H1 (cell line): ENCODE measurements around the gene AGFG2. TPM values are rescaled to one million over a fixed set of nuclear protein-coding genes. Genes with fewer than 3 reads are reported as not detected.

ENCODE experiments used
- CTCF ChIA-PET: fragments of 300-600 bp; sonication (Branson Sonifier 250); formaldehyde crosslinking; loops from one replicate; lab custom pipeline; 2021; ENCODE audit not compliant: partially characterized antibody; lab: Charles Lee
- POLR2A ChIA-PET: fragments of 300-600 bp; sonication (Branson Sonifier 250); formaldehyde crosslinking; loops from one replicate; lab custom pipeline; 2021; ENCODE audit warnings: inconsistent platforms; ENCODE audit not compliant: partially characterized antibody; lab: Charles Lee
- DNase-seq, 2 experiments: peaks; one replicate each; pipeline versions ENCODE4 v3.0.0 to v3.0.0-alpha.2; 2010 to 2022; ENCODE audit warnings: low spot score in 2 of 2, low read depth in 1 of 2, mixed read lengths in 1 of 2
- FAIRE-seq: peaks from 2 replicates; lab custom pipeline; 2011; peaks lifted over from hg19 to GRCh38; lab: Jason Lieb, UNC
- H2AFZ ChIP-seq: 2 replicates; pipeline ENCODE4 v1.8.1; 2012; ENCODE audit warnings: low read length, inconsistent platforms
- H2AK5ac ChIP-seq: 2 replicates; pipeline ENCODE4 v1.6.1; 2013; ENCODE audit warnings: low read depth, low read length
- H2BK120ac ChIP-seq: replicated peaks from 2 replicates; pipeline ENCODE3; 2013; ENCODE audit warnings: low read depth, low read length, inconsistent platforms
- H2BK12ac ChIP-seq: 2 replicates; pipeline ENCODE4 v1.6.1; 2013; ENCODE audit warnings: low read depth, low read length
- H2BK15ac ChIP-seq: 2 replicates; pipeline ENCODE4 v1.6.1; 2013; ENCODE audit warnings: low read length
- H2BK20ac ChIP-seq: 2 replicates; pipeline ENCODE4 v1.6.1; 2013; ENCODE audit warnings: low read length
- H2BK5ac ChIP-seq: 2 replicates; pipeline ENCODE4 v1.6.1; 2013; ENCODE audit warnings: low read depth, low read length
- H3K14ac ChIP-seq: 2 replicates; pipeline ENCODE4 v1.6.1; 2013; ENCODE audit warnings: inconsistent platforms; ENCODE audit not compliant: insufficient read length
- H3K18ac ChIP-seq: 2 replicates; pipeline ENCODE4 v1.6.1; 2013; ENCODE audit warnings: low read length; ENCODE audit errors: extremely low read depth
- H3K23ac ChIP-seq: 2 replicates; pipeline ENCODE4 v1.6.1; 2013; ENCODE audit warnings: inconsistent platforms; ENCODE audit not compliant: insufficient read length
- H3K23me2 ChIP-seq: 2 replicates; pipeline ENCODE4 v1.6.1; 2013; ENCODE audit warnings: low read depth, low read length
- H3K27ac ChIP-seq: 2 replicates; pipeline ENCODE4 v1.6.1; 2011; ENCODE audit warnings: low read depth, low read length, inconsistent platforms
- H3K27me3 ChIP-seq, 4 experiments: replicated peaks in 1 of 4; 1 replicate in 1 of 4; 2 replicates in 3 of 4; pipeline versions ENCODE4 v1.6.1 to v1.8.1; 2011 to 2013; ENCODE audit warnings: low read length in 3 of 4, mild to moderate bottlenecking in 3 of 4, inconsistent platforms in 2 of 4, mixed read lengths in 2 of 4, moderate library complexity in 1 of 4; ENCODE audit not compliant: control insufficient read depth in 3 of 4, insufficient read depth in 3 of 4; ENCODE audit errors: extremely low read depth in 1 of 4
- H3K36me3 ChIP-seq, 4 experiments: 2 replicates each; pipeline versions ENCODE4 v1.6.1 to v1.8.1; 2011 to 2013; ENCODE audit warnings: mild to moderate bottlenecking in 4 of 4, low read length in 3 of 4, moderate library complexity in 2 of 4, control low read depth in 1 of 4, inconsistent platforms in 1 of 4; ENCODE audit not compliant: insufficient read depth in 4 of 4, control insufficient read depth in 2 of 4
- H3K4ac ChIP-seq: replicated peaks from 2 replicates; pipeline ENCODE3; 2013; ENCODE audit warnings: low read length, low read depth, mixed read lengths, inconsistent platforms; ENCODE audit not compliant: insufficient read length
- H3K4me1 ChIP-seq, 4 experiments: replicated peaks in 1 of 4; 1 replicate in 1 of 4; 2 replicates in 3 of 4; pipeline versions ENCODE4 v1.6.1 to v1.8.1; 2011 to 2013; ENCODE audit warnings: low read length in 3 of 4, inconsistent platforms in 2 of 4, mixed read lengths in 1 of 4; ENCODE audit not compliant: insufficient read depth in 4 of 4, control insufficient read depth in 3 of 4
- H3K4me2 ChIP-seq, 2 experiments: 2 replicates each; pipeline versions ENCODE4 v1.6.1 to v1.8.1; 2011 to 2013; ENCODE audit warnings: low read depth in 2 of 2, low read length in 2 of 2, control low read depth in 1 of 2, inconsistent platforms in 1 of 2, mild to moderate bottlenecking in 1 of 2; ENCODE audit not compliant: insufficient read depth in 1 of 2
- H3K4me3 ChIP-seq, 4 experiments: fragments of 200-600, 300-600 bp in 1 of 4; sonication (generic), shearing (Covaris generic), sonication (Bioruptor Twin) in 1 of 4; 2 replicates each; pipeline versions ENCODE4 v1.5.1 to v1.8.1; 2011 to 2016; ENCODE audit warnings: low read length in 4 of 4, low read depth in 3 of 4, control low read depth in 2 of 4, inconsistent platforms in 2 of 4, mild to moderate bottlenecking in 2 of 4, mixed read lengths in 1 of 4, moderate library complexity in 1 of 4; ENCODE audit not compliant: insufficient read depth in 2 of 4; ENCODE audit errors: extremely low read depth in 1 of 4
- H3K56ac ChIP-seq: replicated peaks from 2 replicates; pipeline ENCODE3; 2013; ENCODE audit warnings: low read depth, mild to moderate bottlenecking, mixed read lengths, low read length, inconsistent platforms; ENCODE audit not compliant: insufficient read length
- H3K79me1 ChIP-seq: 2 replicates; pipeline ENCODE4 v1.6.1; 2013; ENCODE audit warnings: low read depth, low read length, control low read depth
- H3K79me2 ChIP-seq, 2 experiments: 2 replicates each; pipeline versions ENCODE4 v1.6.1 to v1.8.1; 2012 to 2013; ENCODE audit warnings: low read length in 2 of 2, mild to moderate bottlenecking in 2 of 2, inconsistent platforms in 1 of 2; ENCODE audit not compliant: insufficient read depth in 2 of 2, control insufficient read depth in 1 of 2
- H3K9ac ChIP-seq, 4 experiments: replicated peaks in 1 of 4; 1 replicate in 1 of 4; 2 replicates in 3 of 4; pipeline versions ENCODE4 v1.6.1 to v1.8.1; 2011 to 2013; ENCODE audit warnings: low read depth in 3 of 4, low read length in 3 of 4, control low read depth in 2 of 4, mild to moderate bottlenecking in 2 of 4, moderate library complexity in 2 of 4, inconsistent platforms in 1 of 4; ENCODE audit errors: extremely low read depth in 1 of 4
- H3K9me3 ChIP-seq, 2 experiments: 2 replicates each; pipeline versions ENCODE4 v1.6.1 to v1.8.1; 2012 to 2013; ENCODE audit warnings: mild to moderate bottlenecking in 2 of 2, moderate library complexity in 2 of 2, control low read depth in 1 of 2, inconsistent platforms in 1 of 2, low read depth in 1 of 2, low read length in 1 of 2, mixed read lengths in 1 of 2; ENCODE audit not compliant: insufficient read depth in 2 of 2
- H4K20me1 ChIP-seq, 2 experiments: replicated peaks in 1 of 2; 2 replicates each; pipeline versions ENCODE3 to v1.8.1; 2011 to 2013; ENCODE audit warnings: inconsistent platforms in 2 of 2, low read length in 2 of 2, mild to moderate bottlenecking in 1 of 2; ENCODE audit not compliant: insufficient read depth in 2 of 2, control insufficient read depth in 1 of 2
- H4K5ac ChIP-seq: 2 replicates; pipeline ENCODE4 v1.6.1; 2013; ENCODE audit warnings: low read length, low read depth, mixed read lengths, inconsistent platforms; ENCODE audit not compliant: insufficient read length
- H4K8ac ChIP-seq: 2 replicates; pipeline ENCODE4 v1.8.0; 2013; ENCODE audit warnings: mild to moderate bottlenecking, moderate library complexity, low read length, inconsistent platforms; ENCODE audit not compliant: insufficient read depth; ENCODE audit errors: extremely low read depth
- H4K91ac ChIP-seq: replicated peaks from 2 replicates; pipeline ENCODE3; 2013; ENCODE audit warnings: low read length, mixed read lengths, inconsistent platforms; ENCODE audit not compliant: insufficient read length
- CEBPB ChIP-seq: IDR thresholded peaks from 2 replicates; pipeline ENCODE4 v1.6.1; 2012; ENCODE audit warnings: low read depth, low read length
- JUN ChIP-seq: IDR thresholded peaks from 2 replicates; pipeline ENCODE4 v1.6.1; 2011; ENCODE audit warnings: low read depth, mild to moderate bottlenecking, improper control_type of control experiment, low read length
- MAFK ChIP-seq: IDR thresholded peaks from 2 replicates; pipeline ENCODE4 v1.6.1; 2012; ENCODE audit warnings: low read depth, mild to moderate bottlenecking, improper control_type of control experiment, low read length
- MAX ChIP-seq: IDR thresholded peaks from 2 replicates; pipeline ENCODE4 v1.6.1; 2012; ENCODE audit warnings: inconsistent platforms
- PHF8 ChIP-seq: fragments of 200-600 bp; sonication (generic); conservative IDR thresholded peaks from 2 replicates; pipeline ENCODE4 v1.7.1; 2012; ENCODE audit warnings: low read depth, mild to moderate bottlenecking, inconsistent platforms, low read length, moderate library complexity
- WGBS, 2 experiments: shearing (Covaris generic) in 1 of 2; methylation state at CpG; one replicate each; pipeline versions ENCODE4 v1.1.6 to v1.1.7; 2013 to 2015; ENCODE audit warnings: low lambda C conversion rate in 2 of 2, mixed read lengths in 2 of 2, inconsistent platforms in 1 of 2, low coverage in 1 of 2, missing lambda C conversion rate in 1 of 2; ENCODE audit not compliant: insufficient replicate concordance in 2 of 2, insufficient coverage in 1 of 2, insufficient read length in 1 of 2; ENCODE audit errors: extremely low coverage in 1 of 2, missing lambda C conversion rate in 1 of 2; 5-methylcytosine and 5-hydroxymethylcytosine counted together
- polyA plus RNA-seq, 7 experiments: library from polyadenylated mRNA; depleted of rRNA in 3 of 7; stranded (reverse) in 5 of 7; unstranded in 2 of 7; fragments of >200 nt in 5 of 7; fragments of 200-250 nt in 2 of 7; gene quantifications; 1 replicate in 5 of 7; 2 replicates in 1 of 7; 4 replicates in 1 of 7; pipeline versions ENCODE4 v1.2.1 to v1.2.3, GENCODE V29; 2011 to 2013; ENCODE audit warnings: missing spikeins in 2 of 7, mixed read lengths in 2 of 7
- total RNA-seq: library from RNA; stranded (reverse); fragmentation: NEBNext Ultra II Directional; extraction: Animal tissue kit (Norgen Biotek cat#: 25700); gene quantifications from 2 replicates; pipeline ENCODE4 v1.2.1, GENCODE V29; 2021

AGFG2 gene
- total and polyA plus RNA-seq, 2 of the 8 experiments (the other 6 are each of a cell fraction or from before 2014, with no cell fraction given), result 7.6 to 11.2 TPM

GRCh38 chr7:100538348-100538653 is 702 bp upstream of the AGFG2 start:
- no peak for FAIRE-seq
- H3K4me2 ChIP-seq, result peak overlapping the region; percentile 60 to 92
- no peak overlapping the region for H3K4ac ChIP-seq
- peaks cover 3 to 19% (median 13%) of the 10 kb centered on the region in 4 experiments; a peak in 4 of 7 replicates for H3K4me1 ChIP-seq
- CTCF ChIA-PET, result interaction anchor here (0.6 to 26.5 kb wide), 3 partner anchors 17 to 187 kb away, joined by 3 to 341 read pairs (median 5); no protein-coding TSS in a partner anchor
- TF ChIP-seq MAFK, result no peak
- TF ChIP-seq CEBPB, result no peak
- TF ChIP-seq MAX, result no peak
- TF ChIP-seq JUN, result no peak
- TF ChIP-seq PHF8, result no peak
- H3K23ac ChIP-seq, result no peak overlapping the region
- H3K79me1 ChIP-seq, result no peaks in the 10 kb centered on the region
- H2BK20ac ChIP-seq, result no peak overlapping the region
- no peak overlapping the region for H3K27ac ChIP-seq
- H3K14ac ChIP-seq, result no peak overlapping the region
- no peak overlapping the region for H2AK5ac ChIP-seq
- WGBS, 2 experiments, result 16% methylated on average over 8 of the region's 8 CpGs; no CpG with 5 or more reads in 1 of the 2 experiments
- H3K4me3 ChIP-seq, result peak overlapping the region; percentile 41 to 60 (median 50); a peak in 7 of 8 replicates
- H3K9ac ChIP-seq, result peak overlapping the region in 1 of 4 experiments; percentile 6; a peak in 1 of 7 replicates
- no peak overlapping the region for H2BK120ac ChIP-seq
- no peaks in the 10 kb centered on the region for H3K36me3 ChIP-seq
- H3K79me2 ChIP-seq, result peaks cover 0 to 13% of the 10 kb centered on the region in 2 experiments; a peak in 2 of 4 replicates
- peaks cover 0 to 3% (median 2%) of the 10 kb centered on the region in 4 experiments; a peak in 3 of 7 replicates for H3K27me3 ChIP-seq
- no peak overlapping the region for H2BK15ac ChIP-seq
- H3K23me2 ChIP-seq, result peaks cover 7% of the 10 kb centered on the region
- POLR2A ChIA-PET, result interaction anchor here (1.0 kb wide), 1 partner anchor 46 kb away, joined by 3 read pairs; no protein-coding TSS in a partner anchor
- H3K56ac ChIP-seq, result no peak overlapping the region
- H2BK12ac ChIP-seq, result no peak overlapping the region
- H4K20me1 ChIP-seq, result no peaks in the 10 kb centered on the region
- H2BK5ac ChIP-seq, result no peak overlapping the region
- no peak for DNase-seq
- no peak overlapping the region for H4K8ac ChIP-seq
- no peak overlapping the region for H4K91ac ChIP-seq
- no peak overlapping the region; the same call in 1 of the 2 replicates for H3K18ac ChIP-seq
- H4K5ac ChIP-seq, result no peak overlapping the region
- H2AFZ ChIP-seq, result peak overlapping the region; percentile 77; the same call in 1 of the 2 replicates
- H3K9me3 ChIP-seq, result no peaks in the 10 kb centered on the region
